H4 (cell line): ENCODE results near the gene DNAH7. TPM values are rescaled to one million over a fixed set of nuclear protein-coding genes. Genes with fewer than 3 reads are reported as not detected.
"Not testable (repeated sequence)": the region's sequence is repeated elsewhere in the genome, so short reads cannot be mapped to it uniquely, and the experiment has no call there.

ENCODE experiments used
- DNase-seq: peaks from one replicate; pipeline ENCODE4 v3.0.0-alpha.2; 2015; ENCODE audit warnings: low spot score
- total RNA-seq: library from RNA; depleted of rRNA; stranded (reverse); fragments of >200 nt; shearing (Covaris generic); gene quantifications from 2 replicates; pipeline ENCODE4 v1.2.3, GENCODE V29; 2014; rRNA removed

Gene DNAH7
- 0.02 and 0.50 TPM in 2 replicates for total RNA-seq

GRCh38 chr2:196068271-196069209 is at the start of gene DNAH7:
TSS of gene DNAH7 (minus strand) at chr2:196068837. CDS start at chr2:196068711, 126 bp downstream.
- peak; percentile 86 for DNase-seq

DNA sequence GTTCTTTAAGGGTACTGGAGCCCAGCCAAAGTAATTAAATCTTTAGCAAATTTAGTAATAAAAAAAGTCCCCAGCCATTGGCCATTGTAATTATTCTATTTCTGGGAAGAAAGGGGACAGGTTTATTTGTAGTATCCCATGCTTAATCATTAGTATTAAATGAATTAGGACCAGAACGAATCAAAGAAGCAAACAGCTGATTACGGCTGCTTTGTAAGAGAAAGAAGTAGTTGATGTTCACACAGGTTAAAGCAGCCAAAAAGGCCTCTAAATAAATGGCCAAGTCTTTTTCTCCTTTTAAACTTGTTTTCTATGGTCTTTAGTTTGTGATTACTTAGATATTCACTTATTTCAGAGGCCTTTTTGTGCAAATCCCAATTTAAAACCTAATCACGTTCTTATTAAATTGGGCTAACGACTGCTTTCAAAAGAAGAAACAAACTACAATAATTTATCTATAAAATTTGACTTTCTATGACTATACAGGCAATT is 48.6 kb upstream of the DNAH7 start:
- DNase-seq, result no peak

DNA sequence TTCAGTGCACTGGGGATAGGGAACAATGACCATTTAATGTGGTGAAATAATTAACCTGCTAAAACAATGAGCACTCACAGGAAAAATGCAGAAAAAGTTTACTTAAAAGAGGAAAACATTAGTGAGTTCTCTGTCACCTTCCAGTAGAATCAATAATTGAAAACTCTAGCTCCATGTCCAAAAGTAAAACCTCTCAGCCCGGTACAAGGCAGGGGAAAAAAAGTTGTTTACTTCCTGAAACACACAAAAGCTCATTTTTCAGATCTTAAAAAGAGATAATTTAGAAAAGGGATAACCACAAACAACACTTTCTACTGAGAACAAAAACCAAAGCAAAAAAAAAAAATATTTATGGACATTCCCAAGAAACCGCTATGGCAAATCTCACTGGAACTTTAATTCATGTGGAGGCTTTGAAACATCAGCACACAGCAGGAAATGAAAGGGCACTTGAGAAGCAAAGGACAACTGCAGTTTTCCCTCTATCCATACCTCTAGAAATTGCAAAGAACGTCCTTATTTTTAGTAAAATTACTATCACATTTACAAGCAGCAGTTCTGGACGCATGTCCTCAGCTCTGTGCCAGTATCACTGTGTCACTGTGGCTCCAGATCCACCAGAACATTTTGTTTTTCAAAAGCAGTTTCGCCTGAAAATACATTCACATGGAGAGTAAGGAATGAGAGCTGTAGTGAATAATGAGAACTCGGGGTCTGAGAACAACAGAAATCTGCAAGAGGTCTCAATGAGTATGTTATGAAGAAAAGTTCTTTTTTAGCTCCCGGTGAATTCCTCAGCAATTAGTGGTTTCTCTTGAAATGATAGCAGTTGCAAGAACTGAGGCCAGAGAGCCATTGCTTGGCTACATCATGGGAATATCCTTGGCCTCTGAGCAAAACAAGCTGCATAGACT is 44.7 kb upstream of the DNAH7 start:
- DNase-seq, result peak; percentile 67

DNA sequence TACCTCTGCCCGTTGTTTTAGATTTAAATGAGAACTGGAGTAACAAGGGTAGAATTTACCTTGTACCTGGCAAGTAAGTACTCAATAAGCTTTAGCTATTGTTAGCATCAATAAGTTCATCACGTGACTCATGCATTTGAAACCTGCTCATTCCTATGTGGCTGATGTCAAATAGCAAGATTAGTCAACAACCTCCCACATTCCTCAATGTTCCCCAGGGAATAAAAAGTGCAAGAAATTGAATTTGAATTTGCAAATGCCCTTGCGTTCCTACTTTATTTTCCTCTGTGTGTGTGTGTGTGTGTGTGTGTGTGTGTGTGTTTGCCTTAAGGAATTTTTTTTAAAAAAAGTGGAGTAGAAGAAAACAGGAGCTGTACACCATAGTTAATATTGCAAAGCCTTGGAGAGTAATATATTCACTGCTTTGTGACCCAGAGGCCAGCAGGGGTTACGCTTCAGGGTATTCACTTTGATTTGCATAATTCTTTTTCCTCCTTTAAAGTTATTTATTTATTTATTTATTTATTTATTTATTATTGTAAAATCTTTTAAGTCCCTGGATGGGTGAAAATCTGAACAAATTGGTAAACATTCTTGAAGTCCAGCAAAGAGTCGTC is 43.9 kb upstream of the DNAH7 start:
- peak; percentile 42 for DNase-seq

DNA sequence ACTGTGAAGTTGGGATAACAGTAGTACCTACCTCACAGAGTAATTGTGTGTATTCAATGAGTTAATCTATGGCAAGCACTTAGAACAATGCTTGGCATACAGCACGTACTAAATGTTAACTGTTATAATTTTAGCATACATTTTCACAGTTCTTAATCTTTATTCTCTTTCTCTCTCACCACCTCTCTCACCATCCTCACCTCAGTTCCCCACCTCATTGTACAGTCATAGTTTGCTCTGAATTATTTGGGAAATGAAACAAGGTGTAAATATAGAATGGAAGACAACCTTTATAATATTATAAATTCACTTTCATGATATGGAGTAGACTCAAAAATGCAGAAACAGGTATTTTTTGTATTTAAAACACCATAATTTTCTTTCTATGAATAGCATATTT is 40.0 kb upstream of the DNAH7 start:
- no peak for DNase-seq

- no peak for DNase-seq
Measured at GRCh38 chr2:196105951-196106350, 37.3 kb upstream of the DNAH7 start.

DNA sequence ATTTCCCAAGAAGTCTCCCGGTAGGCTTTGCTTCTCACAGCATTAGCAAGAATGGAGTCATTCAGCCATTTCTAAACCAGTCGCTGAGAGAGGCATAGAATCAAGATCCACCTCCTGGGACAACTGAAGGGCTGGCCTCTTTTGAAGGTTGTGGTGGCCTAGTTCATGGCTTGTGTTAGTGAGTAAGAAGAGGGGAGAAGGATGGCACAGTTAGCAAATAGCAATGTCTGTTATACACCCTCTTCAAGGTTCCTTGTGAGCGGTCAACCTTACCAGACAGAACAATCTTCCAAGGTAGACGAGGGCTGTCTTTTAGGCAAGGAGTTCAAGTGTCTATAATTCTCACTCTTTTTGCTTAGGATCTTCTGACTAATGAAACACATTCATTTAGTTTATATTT is 35.4 kb upstream of the DNAH7 start:
- no peak for DNase-seq

DNA sequence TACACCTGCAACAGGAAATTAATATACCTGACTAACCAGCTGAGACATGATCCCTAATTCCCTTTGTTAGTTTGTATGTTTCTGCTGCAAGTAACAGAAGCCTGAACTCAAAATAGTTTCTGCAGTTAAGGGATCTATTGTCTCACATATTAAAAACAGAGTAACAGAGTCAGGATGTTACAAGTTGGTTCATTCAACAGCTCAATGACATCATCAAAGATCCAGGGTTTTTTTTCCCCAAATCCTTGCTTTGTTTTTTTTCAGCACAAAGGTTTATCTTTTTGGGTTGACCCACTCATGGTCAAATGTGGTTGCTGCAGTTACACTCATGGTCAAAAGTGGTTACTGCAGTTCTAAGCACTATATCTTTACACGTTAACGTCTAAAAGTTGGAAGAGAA is 35.0 kb upstream of the DNAH7 start:
- DNase-seq, result no peak

DNA sequence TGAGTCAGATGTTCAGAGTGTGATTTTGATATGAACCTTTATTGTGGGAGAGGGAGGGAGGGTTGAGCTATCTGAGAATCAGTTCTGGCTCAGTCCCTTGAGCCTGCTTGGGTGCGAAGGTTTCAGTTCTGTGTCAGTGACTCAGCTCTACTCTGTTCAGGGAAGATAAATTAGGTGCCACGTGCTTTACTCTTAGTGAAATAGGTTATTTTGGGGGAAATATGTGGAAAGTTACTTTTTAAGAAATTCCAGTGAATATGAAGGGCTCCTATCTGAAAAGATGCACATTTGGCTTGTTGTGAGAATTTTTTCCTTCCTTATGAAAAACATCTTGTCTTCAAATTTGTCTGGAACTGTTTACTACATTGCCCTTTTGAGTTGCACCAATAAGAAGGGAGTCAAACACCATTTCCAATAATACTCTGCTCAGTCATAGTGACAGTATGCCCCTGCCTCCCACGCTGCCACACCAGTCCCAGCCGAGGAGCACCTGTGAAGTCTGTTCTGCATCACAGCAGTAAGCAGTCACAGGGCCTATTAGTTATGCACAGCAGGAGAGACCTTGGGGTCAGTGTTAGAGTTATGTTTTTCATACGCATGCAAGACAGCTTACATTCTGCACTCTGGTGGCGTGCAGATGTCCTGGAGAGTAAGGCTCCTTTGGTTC is 32.8 kb upstream of the DNAH7 start:
- no peak for DNase-seq

- DNase-seq, result no peak
Measured at GRCh38 chr2:196099916-196100315, 31.3 kb upstream of the DNAH7 start.

GRCh38 chr2:196097864-196098660 is 29.4 kb upstream of the DNAH7 start:
- DNase-seq, result no peak

- DNase-seq, result no peak
Measured at GRCh38 chr2:196096982-196097745, 28.5 kb upstream of the DNAH7 start.

DNA sequence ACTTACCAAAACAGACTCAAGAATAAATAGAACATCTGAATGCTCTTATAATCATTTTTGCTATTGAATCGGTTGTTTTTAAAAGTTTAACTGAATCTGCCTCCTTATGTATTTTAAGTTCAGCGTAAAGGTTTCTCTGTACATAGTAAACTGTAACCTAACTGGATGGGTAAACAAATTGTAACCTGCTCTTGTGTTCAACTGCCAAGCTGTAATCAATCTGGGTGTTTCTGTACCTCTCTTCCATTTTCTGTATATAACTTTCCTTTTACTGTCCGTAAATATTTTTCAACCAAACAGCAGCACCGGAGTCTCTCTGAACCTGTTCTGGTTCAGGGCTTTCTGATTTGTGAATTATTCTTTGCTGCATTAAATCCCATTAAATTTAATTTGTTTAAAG is 27.6 kb upstream of the DNAH7 start:
- no peak for DNase-seq

- DNase-seq, result not testable (repeated sequence)
Measured at GRCh38 chr2:196089448-196089847, 20.8 kb upstream of the DNAH7 start.

DNA sequence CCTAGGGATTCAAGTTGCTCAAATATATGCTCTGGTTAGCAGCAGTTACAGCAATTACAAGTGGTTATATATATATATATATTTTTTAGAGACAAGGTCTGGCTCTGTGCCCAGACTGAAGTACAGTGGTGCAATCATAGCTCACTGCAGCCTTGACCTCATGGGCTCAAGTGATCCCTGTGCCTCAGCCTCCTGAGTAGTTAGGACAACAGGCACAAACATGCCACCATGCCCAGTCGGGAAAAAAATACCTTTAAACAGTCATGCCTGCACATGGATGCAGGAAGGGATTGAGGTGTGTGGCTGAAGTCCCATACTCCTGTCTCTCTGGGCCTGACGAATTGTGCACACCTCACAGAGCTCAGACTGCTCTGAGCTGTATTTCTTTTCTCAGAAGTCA is 19.6 kb upstream of the DNAH7 start:
- DNase-seq, result peak; percentile 31

- DNase-seq, result no peak
Measured at GRCh38 chr2:196086517-196087368, 18.1 kb upstream of the DNAH7 start.

- no peak for DNase-seq
Measured at GRCh38 chr2:196083601-196084000, 15.0 kb upstream of the DNAH7 start.

- no peak for DNase-seq
Measured at GRCh38 chr2:196080526-196080925, 11.9 kb upstream of the DNAH7 start.

- DNase-seq, result no peak
Measured at GRCh38 chr2:196079052-196079451, 10.4 kb upstream of the DNAH7 start.
